ENCODE data around the gene TMEM181. TPM values are rescaled to one million over a fixed set of nuclear protein-coding genes. Genes with fewer than 3 reads are reported as not detected.

TMEM181 gene
- total RNA-seq, 1 experiment from 2014 or later, result 38.0 TPM

GRCh38 chr6:158608221-158608620, 48.3 kb downstream of the TMEM181 start:
- POLR2A ChIA-PET, result no interaction called here
- no peak for ATAC-seq

GRCh38 chr6:158609455-158610155, 49.7 kb downstream of the TMEM181 start:
- no peaks in the 10 kb centered on the region for H3K9me3 ChIP-seq (ENCODE audit: control insufficient read depth, insufficient read depth, low read depth, low read length)
- H3K4me3 ChIP-seq (ENCODE audit: low read depth in 2 of 2, low read length in 2 of 2), result no peak overlapping the region
- no peaks in the 10 kb centered on the region for H3K4me1 ChIP-seq (ENCODE audit: control insufficient read depth, insufficient read depth, low read length)
- CTCF ChIA-PET, result interaction anchor here (0.5 kb wide), 1 partner anchor 92 kb away, joined by 8 read pairs; no protein-coding TSS in a partner anchor
- intact Hi-C loops (cut with micrococcal nuclease; ENCODE audit: unreplicated experiment), result no loop called here
- DNase-seq (ENCODE audit: low read depth, low spot score) (no peak), ATAC-seq (no peak)
- peaks cover 20% of the 10 kb centered on the region for H3K36me3 ChIP-seq (ENCODE audit: control insufficient read depth, insufficient read depth, low read length)
- TF ChIP-seq TCF7L2 (IDR thresholded peaks at IDR 0.05; ENCODE audit: low read depth, low read length), result no peak
- no peak for TF ChIP-seq REST (IDR thresholded peaks at IDR 0.05; ENCODE audit: insufficient read depth in 1 of 2, low read depth in 2 of 2, low read length in 1 of 2)
- no peak for TF ChIP-seq SIN3A (IDR thresholded peaks at IDR 0.05; ENCODE audit: borderline replicate concordance, insufficient read depth, low read depth, low read length)
- TF ChIP-seq POLR2AphosphoS5 (IDR thresholded peaks at IDR 0.05; ENCODE audit: low read depth, low read length), result no peak
- TF ChIP-seq CTCF (IDR thresholded peaks at IDR 0.05), result no peak
- POLR2A ChIA-PET, result no interaction called here
- no peaks in the 10 kb centered on the region for H3K27me3 ChIP-seq (ENCODE audit: control insufficient read depth, insufficient read depth, low read length)
- H3K27ac ChIP-seq (ENCODE audit: low read length), result no peak overlapping the region
- in situ Hi-C loops (cut with HindIII; ENCODE audit: low pct_unique_long_range_greater_than_20kb, low sequenced_read_pairs), result no loop called here
- BruUV-seq (replicated peaks), result no TSS peak

More at GRCh38 chr6:158608221-158608620, 48.3 kb downstream of the TMEM181 start:
- intact Hi-C loops (cut with micrococcal nuclease; ENCODE audit: unreplicated experiment), result no loop called here
- Histone ChIP-seq H3K4me3 (ENCODE audit: low read depth in 2 of 2, low read length in 2 of 2) (no peak overlapping the region), H3K9me3 (ENCODE audit: control insufficient read depth, insufficient read depth, low read depth, low read length) (no peaks in the 10 kb centered on the region), H3K27ac (ENCODE audit: low read length) (no peak overlapping the region), H3K4me1 (ENCODE audit: control insufficient read depth, insufficient read depth, low read length) (no peaks in the 10 kb centered on the region), H3K27me3 (ENCODE audit: control insufficient read depth, insufficient read depth, low read length) (no peaks in the 10 kb centered on the region), H3K36me3 (ENCODE audit: control insufficient read depth, insufficient read depth, low read length) (peaks cover 20% of the 10 kb centered on the region)
- CTCF ChIA-PET, result no interaction called here
- in situ Hi-C loops (cut with HindIII; ENCODE audit: low pct_unique_long_range_greater_than_20kb, low sequenced_read_pairs), result no loop called here
- TF ChIP-seq CTCF (IDR thresholded peaks at IDR 0.05) (no peak), TCF7L2 (IDR thresholded peaks at IDR 0.05; ENCODE audit: low read depth, low read length) (no peak)
- DNase-seq (ENCODE audit: low read depth, low spot score), result no peak
- BruUV-seq (replicated peaks), result no TSS peak

All from Panc1 (cell line).